Ishikawa (cell line): ENCODE measurements around the gene TET3.

Experiments
- CEBPB ChIP-seq: IDR thresholded peaks from 2 replicates; pipeline ENCODE4 v1.6.1; 2012
- CREB1 ChIP-seq: IDR thresholded peaks from 2 replicates; pipeline ENCODE4 v1.6.1; 2012; ENCODE audit warnings: low read depth
- EGR1 ChIP-seq: IDR thresholded peaks from 2 replicates; pipeline ENCODE4 v1.6.1; 2012
- EP300 ChIP-seq: IDR thresholded peaks from 2 replicates; pipeline ENCODE4 v1.6.1; 2012; ENCODE audit warnings: borderline replicate concordance
- FOXM1 ChIP-seq: IDR thresholded peaks from 2 replicates; pipeline ENCODE4 v1.6.1; 2012; ENCODE audit warnings: low read depth, borderline replicate concordance
- MAX ChIP-seq: IDR thresholded peaks from 2 replicates; pipeline ENCODE4 v1.6.1; 2012
- NFIC ChIP-seq: IDR thresholded peaks from 2 replicates; pipeline ENCODE4 v1.6.1; 2012
- RAD21 ChIP-seq: IDR thresholded peaks from 2 replicates; pipeline ENCODE4 v1.6.1; 2012; ENCODE audit warnings: low read depth
- REST ChIP-seq: IDR thresholded peaks from 2 replicates; pipeline ENCODE4 v1.6.1; 2012; ENCODE audit warnings: low read depth, mild to moderate bottlenecking
- TAF1 ChIP-seq: IDR thresholded peaks from 2 replicates; pipeline ENCODE4 v1.6.1; 2012; ENCODE audit warnings: low read depth, mild to moderate bottlenecking
- TCF12 ChIP-seq: IDR thresholded peaks from 2 replicates; pipeline ENCODE4 v1.6.1; 2012; ENCODE audit warnings: low read depth
- TEAD4 ChIP-seq: IDR thresholded peaks from 2 replicates; pipeline ENCODE4 v1.6.1; 2012
- YY1 ChIP-seq: IDR thresholded peaks from 2 replicates; pipeline ENCODE4 v1.6.1; 2012; ENCODE audit warnings: low read depth
- ZBTB7A ChIP-seq: IDR thresholded peaks from 2 replicates; pipeline ENCODE4 v1.6.1; 2012; ENCODE audit warnings: low read depth
- TF ChIP-seq, protein P1 (sequence below): IDR thresholded peaks from 2 replicates; pipeline ENCODE4 v1.6.1; 2012

TET3 gene

GRCh38 chr2:73984203-73984921, at the start of gene TET3:
Gene TET3 (plus strand): TSS chr2:73984910. CDS start chr2:73986404, 1,494 bp downstream.
- TF ChIP-seq YY1 (no peak), REST (0 out of 2 replicates have a peak, but pooled peaks have one; percentile 2), EP300 (no peak), CEBPB (no peak), MAX (peak; percentile 82), NFIC (no peak), TCF12 (no peak), ZBTB7A (peak; percentile 87), RAD21 (0 out of 2 replicates have a peak, but pooled peaks have one; percentile 0), TEAD4 (no peak), CREB1 (no peak), TAF1 (peak; percentile 43), EGR1 (peak; percentile 68), FOXM1 (no peak)
- TF ChIP-seq, protein P1, sequence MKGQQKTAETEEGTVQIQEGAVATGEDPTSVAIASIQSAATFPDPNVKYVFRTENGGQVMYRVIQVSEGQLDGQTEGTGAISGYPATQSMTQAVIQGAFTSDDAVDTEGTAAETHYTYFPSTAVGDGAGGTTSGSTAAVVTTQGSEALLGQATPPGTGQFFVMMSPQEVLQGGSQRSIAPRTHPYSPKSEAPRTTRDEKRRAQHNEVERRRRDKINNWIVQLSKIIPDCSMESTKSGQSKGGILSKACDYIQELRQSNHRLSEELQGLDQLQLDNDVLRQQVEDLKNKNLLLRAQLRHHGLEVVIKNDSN = peak; percentile 71

DNA sequence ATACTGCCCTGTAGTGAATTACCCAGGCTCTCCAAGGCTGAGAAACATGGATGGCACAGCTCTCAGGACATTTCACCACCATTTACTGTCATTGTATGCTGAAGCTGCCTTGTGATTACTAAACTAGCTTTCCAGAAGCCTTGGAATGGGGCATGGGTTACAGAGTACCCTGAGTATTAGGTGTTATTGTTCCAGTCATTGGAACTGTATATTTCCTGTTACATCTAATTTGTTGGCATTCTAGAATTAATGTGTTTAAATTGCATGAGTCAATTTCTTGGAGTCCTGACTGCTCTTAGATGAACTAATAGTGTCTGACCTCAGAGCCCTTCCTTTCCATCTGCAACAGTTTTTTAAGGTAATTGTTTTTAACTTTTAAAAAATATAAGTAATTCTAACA, 49.1 kb upstream of the TET3 start:
- TF ChIP-seq MAX (no peak), FOXM1 (no peak), NFIC (no peak), TCF12 (no peak), CREB1 (no peak), TAF1 (no peak), EP300 (no peak)

DNA sequence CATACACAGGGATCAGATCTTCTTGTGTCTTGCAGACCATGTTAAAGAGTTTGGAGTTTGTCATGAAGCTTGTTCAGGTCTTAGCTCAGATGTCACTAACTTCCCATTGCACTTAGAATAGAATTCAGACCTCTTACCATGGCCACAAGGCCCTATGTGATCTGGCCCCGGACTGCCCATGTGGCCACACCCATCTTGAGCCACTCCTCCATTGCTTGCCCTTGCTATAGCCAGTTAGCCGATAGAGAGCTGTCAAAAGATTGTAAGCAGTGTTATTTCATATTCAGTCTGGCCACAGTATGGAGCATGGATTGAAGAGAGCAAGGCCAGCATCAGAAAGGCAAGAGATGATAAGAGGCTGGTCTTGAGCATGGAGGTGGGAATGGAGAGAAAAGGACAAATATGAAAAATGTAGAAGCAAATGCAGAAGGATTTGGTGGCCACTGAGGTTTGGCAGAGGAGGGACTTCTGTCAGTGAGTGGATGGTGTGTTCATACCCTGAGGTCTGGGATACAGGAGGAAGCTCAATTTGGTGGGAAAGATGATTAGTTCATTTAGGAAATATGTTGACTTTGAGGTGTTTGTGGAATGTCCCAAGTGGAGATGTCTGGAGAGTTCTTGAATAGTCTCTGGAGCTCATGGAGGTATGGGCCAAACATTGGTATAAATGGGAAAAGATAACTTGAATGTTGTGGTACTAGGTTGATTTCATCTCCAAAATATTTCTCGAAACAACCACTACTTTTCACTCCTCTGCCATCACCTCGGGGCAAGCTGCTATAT, 47.4 kb upstream of the TET3 start:
- TF ChIP-seq NFIC (no peak), TAF1 (no peak), EP300 (no peak), REST (no peak), YY1 (no peak), EGR1 (no peak), ZBTB7A (no peak)

DNA sequence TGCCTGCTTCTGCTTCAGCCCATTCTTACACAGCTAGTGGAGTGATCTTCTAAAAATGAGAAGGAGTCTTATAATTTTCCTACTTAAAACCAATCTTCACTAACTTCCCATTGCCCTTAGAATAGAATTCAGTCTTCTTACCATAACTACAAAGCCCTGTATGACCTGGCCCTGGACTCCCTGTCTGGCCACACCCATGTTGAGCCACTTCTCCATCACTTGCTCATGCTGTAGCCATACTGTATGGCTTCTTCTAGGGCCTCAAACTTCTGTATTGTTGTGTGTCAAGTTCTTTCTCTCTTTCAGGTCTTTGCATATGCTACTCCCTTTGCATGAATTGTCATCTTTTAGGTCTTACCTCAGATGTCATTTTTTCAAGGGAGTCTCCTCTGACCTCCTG, 46.8 kb upstream of the TET3 start:
- TF ChIP-seq FOXM1 = no peak
- TF ChIP-seq NFIC = no peak

DNA sequence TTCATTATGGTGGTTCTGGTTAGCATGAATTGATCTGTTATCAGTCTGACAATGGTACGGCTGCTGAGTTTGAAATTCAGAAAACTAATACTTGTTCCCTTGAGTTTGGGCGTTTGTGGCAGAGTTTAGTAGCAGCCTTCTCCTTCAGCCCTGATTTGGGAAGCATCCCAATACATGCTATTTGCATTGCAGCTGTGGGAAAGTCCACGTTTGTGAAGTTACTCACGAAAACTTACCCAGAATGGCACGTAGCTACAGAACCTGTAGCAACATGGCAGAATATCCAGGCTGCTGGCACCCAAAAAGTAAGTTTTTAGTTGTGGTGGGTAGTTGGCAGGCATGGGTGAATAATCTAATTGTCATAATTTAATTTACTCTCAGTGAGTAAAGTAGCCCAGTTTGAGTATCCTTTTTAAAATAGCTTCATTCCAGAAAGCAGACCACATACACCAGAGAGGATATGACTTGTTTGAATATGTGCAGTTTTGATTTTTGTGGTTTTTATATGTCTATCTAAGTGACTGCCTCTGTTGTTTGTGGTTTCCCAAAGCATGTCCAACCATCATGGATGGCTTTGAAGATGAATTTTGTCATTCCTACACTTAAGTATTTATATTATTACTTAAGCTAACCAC, 45.9 kb upstream of the TET3 start:
- TF ChIP-seq EGR1 (no peak), RAD21 (no peak), TAF1 (no peak), REST (no peak), CREB1 (no peak), EP300 (no peak), MAX (no peak), TEAD4 (no peak), CEBPB (no peak), YY1 (no peak), NFIC (no peak), TCF12 (no peak), FOXM1 (no peak)
- TF ChIP-seq, protein P1 = no peak
